NCI-H1048 (cell line): ENCODE measurements around the gene DOHH.

Source experiments
- DNase-seq: peaks from one replicate; lab custom pipeline; 2025; lab: John Stamatoyannopoulos, UW

DOHH gene, protein sequence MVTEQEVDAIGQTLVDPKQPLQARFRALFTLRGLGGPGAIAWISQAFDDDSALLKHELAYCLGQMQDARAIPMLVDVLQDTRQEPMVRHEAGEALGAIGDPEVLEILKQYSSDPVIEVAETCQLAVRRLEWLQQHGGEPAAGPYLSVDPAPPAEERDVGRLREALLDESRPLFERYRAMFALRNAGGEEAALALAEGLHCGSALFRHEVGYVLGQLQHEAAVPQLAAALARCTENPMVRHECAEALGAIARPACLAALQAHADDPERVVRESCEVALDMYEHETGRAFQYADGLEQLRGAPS

DNA sequence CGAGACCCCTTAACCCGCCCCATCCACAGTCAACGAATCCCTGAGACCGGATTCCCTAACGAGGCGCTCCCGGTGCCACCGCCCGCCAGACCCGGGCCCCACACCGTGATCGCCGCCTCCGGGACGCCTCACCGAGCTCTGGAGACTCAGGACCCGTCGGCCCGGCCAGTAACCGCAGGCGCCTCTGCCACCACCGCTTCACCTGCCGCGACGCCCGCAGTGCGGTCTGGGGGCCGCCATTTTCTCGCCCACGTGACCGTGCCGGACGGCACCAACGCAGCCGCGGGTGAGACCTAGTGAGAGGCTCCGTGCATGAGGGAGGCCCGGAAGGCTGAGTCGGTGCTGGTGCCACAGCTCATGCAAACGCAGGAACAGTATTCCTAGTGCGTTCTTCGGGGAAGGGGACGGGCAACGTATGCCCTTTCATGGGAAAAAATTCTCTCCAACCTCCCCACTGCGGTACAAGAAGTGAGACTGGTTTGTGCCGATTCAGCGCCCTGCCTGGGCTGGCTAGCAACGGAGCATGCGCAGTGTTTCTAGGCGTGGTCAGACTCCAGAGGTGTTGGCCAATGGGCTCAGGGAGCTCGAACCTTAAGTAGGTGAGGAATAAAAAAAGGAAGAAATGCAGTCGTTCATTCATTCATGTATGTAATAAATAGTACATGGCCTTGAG is at the start of gene DOHH:
DOHH (minus strand) TSS at position 246 of the 673 bp plus-strand sequence. CDS start 3,860 bp downstream, outside the sequence.
- peak; percentile 88 for DNase-seq

DNA sequence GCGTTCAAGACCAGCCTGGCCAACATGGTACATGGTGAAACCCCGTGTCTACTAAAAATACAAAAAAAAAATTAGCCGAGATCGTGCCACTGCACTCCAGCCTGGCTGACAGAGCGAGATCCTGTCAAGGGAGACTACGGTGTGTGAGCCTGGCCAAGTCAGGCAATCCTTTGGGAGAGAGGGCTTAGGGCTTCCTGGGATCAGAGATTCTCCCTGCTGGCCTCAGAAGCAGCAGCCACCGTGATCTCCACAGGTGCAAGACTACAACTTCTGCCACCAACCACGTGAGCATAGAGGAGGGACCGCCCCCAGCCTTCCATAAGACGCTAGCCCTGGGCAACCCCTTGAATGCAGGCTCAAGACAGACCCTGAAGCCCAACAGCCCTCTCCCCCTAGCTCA is 49.3 kb upstream of the DOHH start:
- no peak for DNase-seq

DNA sequence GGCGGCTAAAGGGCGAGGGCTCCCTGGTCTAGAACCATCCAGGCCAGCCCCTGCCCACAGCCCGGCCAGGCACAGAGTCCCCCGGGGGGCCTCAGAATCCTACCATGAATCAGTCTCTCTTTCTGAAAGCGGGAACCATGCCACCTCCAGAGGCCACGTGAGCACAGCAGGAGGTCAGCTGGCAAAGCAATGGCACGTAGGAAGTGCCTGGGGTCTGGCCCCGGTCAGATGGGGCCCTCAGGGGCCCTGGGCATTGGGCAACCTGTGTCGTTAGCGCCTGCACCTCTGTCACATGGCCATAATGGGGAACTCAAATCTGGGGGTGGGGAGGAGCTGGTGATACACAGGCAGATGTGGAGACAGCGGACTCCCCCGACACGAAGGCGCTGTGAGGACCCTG is 48.1 kb upstream of the DOHH start:
- no peak for DNase-seq

DNA sequence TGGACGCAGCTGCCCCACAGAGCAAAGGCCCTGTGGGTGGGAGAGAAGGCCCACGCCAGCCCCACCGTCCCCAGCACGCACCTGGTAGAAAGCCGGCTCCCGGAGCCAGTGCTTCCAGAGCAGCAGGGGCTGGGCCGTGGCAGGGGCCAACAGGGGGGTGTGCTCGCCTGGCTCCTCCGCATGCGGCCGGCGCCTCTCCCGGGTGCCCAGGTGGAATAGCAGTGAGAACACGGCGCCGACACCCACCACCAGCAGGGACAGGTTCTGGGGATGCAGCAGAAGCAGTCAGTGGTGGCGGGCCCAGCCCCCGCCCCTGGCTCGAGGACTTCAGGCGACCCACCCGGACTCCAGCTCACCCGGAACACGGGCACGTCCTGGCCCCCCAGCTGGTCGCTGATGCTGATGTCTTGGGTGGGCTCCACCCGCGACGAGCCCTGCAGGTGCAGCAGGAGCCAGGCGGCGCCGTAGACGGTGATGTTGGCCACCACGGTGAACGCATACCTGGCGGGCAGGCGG is 47.4 kb upstream of the DOHH start:
- DNase-seq = no peak

DNA sequence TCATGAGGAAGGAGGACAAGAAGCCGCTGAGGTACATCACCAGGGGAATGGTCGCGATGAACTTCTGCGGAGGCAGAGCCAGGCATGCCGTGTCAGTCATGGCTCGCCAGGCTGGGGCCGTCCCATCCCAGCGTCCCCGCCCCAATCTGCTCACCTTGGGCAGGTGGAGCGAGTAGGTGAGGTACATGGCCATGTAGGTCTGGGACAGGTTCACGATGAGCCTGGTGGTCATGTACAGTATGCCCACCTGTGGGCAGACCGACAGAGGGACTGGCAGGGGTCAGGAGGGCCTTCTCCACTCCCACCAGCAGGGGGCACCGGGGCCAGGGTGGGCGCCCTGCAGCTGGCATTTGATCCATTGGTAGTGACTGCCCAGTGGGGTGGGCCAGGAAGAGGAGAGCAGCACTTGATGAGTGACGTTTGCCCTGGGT is 46.8 kb upstream of the DOHH start:
- no peak for DNase-seq

DNA sequence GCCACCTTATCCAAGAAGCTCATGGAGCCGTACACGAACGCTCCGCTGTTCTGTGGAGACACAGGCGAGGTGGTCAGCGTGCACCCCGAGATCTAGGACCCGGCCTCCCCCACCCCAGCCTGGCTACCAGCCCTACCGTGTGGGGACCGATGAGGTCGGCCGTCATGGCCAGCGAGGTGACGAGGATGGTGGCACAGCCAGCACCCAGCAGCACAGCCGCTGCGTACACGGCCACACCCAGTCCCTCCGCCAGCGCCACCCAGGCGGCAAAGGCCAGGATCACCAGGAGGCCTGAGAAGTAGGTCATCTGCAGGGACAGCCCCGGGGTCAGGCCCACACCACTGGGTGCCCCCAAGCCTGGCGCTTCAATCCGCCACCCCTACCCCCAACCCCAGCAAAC is 45.6 kb upstream of the DOHH start:
- no peak for DNase-seq

DNA sequence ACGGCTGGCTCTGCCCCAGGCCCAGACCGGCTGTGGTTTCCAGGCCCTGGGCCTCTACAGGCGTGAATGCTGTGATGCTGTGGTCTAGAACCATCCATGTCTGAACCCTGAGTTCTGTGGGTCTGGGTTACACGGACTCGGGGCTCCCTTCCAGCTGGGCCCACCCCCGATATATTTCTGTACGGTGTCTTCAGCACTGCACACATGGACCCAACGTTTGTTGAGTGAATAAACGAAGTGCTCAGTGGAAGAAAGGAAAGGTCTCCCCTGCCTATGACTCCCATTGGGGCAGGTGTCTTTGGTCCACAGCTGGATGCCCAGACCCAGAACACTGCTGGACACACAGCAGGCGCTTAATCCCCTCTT is 45.2 kb upstream of the DOHH start:
- DNase-seq = no peak

DNA sequence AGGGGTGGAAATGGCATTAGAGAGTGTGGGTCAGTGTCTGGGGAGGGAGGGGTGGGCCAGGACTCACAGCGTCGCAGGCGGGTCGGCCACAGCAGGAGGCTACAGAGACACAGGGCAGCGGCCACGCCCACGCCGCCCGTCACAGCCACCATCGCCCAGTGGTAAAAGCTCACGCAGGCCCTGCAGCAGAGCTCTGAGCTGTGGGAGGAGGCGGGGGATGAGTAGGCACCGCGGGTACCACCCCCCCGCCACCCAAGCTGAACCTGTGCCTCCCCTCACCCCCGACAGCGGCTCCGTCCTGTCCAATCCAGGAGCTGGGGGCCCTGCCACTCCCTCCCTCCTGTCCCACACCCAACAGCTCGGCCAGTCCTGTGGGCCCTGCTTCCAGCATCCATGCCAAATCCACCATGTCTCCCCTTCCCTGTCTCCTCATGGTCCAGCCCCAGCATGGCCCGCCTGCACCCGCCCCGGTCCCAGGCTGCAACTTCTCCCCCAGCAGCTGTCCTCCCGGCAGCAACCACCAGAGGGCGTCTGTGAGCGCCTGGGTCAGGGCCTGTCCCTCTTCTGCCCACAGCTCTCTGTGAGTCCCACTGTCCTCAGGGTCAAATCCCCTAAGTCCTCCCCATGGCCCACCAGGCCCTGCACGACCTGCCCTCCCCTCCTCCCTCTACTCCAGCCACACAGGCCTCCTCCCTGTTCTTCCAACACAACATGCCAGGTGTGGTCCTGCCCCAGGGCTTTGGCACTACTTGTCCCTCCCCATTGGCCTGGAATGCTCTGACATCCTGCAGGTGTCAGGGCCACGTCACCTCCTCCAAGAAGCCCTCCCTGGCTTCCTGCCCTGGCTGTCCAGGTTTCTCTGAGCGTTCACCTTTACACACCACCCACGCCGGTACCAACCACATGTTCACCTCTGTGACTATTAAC is 44.5 kb upstream of the DOHH start:
- no peak for DNase-seq

DNA sequence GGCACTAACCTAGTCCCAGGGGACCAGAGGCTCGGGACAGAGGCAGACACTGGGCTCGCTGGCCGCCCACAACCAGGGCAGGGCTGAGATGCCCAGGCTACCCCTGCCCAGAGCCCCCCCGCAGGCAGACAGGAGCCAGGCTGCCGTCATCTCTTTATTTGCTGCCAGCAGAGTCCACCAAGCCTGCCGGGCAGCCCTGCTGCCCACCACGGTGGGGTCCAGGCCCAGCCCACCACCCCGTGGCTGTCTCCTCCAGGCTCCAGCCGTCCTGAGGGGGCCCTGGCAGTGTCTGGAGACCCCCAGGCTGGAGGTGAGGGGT is 43.5 kb upstream of the DOHH start:
- no peak for DNase-seq

DNA sequence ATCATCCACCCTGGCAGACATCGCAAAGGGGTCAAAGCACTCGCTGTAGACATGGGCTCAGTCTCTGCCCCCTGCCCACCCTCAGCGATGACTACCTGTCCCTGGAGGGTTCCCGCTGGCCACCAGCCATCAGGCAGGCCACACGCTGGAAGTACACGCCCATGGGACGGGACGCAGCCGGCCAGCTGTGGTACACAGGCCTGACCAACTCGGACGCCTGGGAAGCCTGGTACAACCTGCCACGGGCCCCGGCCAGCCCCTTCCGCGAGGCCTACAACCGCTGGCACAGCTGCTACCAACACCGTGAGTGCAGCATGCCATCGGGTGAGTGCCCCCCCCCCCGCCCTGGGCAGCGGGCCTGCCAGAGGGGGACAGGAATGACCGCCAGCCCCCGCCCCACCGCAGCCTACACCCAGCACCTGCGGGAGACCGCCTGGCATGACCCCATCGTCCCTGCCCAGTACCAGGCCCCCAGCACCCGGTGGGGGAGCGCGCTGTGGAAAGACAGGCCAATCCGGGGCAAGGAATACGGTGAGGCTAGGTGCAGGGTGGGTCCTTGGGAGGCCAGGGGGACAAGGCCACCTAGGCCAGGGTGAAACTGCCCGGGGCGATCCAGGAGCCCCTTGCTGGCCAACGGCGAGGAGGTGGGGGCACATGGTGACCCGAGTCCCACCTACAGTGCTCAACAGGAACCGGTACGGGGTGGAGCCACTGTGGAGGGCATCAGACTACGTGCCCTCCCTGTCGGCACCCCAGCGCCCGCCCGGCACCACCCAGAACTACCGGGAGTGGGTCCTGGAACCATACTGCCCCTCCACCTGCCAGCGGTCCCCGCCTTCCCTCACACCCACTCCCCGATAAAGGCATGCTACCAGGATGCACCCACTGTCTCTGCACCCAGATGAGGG is 42.9 kb upstream of the DOHH start:
- no peak for DNase-seq

DNA sequence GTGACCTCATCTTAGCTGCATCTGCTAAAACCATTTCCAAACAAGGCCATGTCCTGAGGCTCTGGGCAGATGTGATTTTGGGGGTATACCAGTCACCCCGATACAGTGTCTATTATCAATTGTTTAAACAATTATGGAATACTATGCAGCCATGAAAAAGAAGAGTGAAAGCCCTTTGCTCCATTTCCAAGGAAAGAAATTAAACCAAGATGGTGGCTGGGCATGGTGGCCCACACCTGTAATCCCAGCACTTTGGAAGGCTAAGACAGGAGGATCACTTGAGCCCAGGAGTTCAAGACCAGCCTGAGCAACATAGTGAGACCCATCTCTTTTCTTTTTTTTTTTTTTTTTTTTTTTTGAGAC is 39.3 kb upstream of the DOHH start:
- DNase-seq = no peak

DNA sequence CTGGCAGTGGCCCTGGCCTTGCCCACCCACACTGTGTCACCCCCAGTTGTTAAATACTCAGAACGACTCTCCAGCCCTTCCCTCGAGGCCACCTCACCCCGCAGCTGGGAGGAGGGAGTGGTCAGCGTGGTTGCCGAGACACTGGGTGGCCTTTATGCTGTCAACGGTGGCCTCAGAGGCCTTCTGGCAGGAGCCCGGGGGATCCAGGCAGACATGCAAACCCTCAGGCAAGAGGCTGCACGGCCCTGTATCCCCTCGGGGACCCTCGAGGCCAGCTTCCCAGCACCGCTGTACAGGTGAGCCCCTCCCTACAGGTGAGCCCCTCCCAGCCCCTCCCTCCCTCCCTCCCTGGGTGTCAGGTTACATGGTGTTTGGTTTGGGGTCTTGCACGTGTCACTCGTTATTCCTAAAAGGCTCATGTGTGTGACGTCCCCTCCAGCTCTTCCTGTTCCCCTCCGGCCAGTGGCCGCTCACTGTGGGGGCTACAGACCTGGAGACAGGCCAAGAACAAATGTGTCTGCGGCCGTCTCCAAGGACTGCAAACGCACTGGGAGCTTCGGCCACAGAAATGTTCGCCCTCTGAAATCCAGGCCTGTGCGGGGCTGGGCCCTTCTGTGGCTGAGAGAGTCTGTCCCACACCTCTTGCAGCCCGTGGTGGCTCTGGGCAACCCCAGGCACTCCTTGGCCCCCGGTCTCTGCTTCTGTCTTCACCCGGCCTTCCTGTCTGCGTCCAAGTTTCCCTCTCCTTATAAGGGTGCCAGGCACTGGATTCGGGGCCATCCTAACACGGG is 38.7 kb upstream of the DOHH start, which contains the start of gene TEKTIP1:
TEKTIP1 (plus strand) TSS at position 210 of the 791 bp plus-strand sequence; CDS start at position 214, 4 bp downstream.
- DNase-seq = no peak

DNA sequence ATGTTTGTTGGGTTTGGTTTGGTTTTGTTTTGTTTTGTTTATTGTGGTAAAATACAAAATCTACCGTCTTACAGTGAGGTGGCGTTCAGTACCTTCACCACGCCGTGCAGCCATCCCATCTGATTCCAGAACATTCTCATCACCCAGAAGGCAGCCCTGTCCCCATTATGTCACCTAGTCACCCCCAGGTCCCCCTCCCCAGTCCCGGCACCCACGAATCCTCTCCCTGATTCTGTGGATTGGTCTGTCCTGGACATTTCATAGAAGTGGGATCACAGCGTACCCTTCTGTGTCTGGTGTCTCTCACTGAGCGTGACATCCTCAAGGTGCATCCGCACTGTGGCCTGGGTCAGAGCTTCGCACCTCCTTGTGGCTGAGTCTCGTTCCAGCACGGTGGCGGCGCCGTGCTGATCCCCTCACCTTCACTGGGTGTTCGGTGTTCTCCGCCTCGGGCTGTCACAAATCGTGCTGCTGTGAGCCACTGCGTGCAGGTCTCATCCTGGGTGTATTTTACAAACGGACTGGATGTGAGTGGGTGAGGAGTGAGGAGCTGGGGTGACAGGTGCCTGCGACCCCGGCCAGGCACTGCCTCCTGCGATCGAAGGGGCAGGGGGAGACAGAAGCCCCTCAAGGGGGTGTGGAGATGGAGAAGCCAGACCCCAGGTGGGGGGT is 37.9 kb upstream of the DOHH start:
- no peak for DNase-seq

DNA sequence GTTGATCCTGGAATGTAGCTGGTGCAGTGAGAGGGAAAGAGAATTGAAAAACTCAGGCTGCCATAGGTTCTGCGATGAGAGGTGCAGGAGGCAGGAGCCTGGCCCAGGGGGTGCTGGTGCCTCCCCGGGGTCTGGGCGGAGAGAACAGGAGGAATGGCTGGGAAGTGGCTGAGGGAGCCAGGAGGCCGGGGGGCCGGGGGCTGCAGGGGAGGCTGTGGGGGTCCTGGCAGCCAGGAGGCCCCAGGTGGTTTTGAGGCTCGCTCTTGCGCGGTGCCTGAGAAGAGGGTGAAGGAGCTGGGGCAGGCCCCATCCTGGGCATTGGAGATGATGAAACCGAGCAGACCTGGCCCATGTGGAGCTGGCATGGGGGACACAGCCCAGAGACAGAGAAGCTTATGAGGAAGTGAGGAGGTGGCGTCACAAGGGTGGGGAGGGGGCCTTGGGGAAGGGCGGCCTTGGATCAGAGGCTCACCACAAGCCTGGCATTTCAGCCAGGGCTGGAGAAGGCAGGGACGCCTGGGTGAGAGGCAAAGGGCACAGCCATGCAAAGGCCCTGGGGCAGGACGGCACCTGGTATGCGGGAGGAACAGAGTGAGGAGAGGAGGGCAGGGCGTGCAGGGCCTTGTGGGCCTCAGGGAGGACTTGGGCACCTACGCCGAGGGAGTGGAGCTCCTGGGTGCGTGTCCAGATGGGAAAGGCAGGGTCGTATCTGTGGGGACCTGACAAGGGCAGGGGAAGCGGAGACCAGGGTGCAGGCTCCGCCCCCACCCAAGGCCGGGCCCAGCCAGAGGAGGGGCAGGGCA is 37.2 kb upstream of the DOHH start:
- no peak for DNase-seq

DNA sequence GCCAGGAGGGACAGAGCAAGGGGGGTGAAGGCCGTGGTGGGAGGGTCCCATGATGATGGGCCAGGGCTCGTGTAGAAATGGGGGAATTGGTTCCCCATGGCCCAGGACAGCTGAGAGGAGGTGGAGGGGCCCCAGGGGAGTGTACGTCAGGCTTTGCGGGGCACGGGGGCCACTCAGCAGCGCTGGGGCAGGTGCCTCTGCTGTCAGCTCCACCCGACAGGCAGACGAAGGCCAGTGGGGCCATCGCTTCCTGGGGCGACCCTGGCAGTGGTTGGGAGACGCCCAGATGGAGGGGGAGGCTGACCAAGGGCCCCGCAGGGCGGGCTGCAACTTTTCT is 36.6 kb upstream of the DOHH start:
- DNase-seq = no peak

DNA sequence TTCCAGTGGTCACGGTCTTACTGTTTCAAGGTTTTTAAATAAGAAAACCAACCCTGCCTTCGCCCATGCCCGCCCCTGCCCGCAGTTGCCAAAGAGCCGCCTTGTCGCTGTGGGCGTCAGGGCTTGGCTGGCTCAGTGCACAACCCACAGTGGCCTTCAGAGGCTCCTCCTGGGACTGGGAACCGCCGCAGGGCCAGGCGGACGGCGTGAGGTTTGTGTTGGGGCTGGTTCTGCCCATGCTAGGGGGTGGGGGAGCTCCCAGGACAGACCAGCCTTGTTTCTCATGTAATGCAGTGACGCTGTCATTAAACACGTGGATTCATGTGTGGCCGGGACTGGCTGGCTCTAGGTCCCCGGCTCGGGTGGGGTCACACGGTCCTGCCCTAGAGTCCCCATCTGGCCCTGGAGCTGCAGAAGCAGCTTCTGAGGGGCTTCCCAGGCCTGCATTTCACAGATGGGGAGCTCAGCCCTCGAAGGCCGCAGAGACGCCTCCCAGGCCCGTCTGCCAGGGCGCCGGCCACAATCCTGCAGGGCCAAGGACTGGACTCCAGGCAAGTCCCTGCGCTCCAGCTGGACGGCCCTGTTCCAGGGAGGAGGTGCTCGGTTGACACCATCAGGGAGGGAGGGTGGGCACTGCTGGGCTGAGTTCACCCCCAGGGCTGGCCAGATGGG is 36.1 kb upstream of the DOHH start:
- DNase-seq = no peak

DNA sequence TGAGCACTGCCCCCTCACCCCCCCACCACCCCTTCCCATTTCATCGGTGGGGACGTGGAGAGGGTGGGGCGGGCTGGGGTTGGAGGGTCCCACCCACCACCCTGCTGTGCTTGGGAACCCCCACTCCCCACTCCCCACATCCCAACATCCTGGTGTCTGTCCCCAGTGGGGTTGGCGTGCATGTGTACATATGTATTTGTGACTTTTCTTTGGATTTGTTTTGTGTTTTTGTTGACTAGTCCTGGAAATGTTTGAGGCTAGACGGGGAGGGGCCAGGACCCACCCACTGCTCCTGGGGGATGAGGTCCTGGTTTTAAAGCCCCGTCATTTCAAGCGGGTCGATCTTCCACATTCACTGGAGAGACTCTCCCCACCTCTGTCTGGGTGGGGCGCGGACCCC is 35.5 kb upstream of the DOHH start:
- no peak for DNase-seq

DNA sequence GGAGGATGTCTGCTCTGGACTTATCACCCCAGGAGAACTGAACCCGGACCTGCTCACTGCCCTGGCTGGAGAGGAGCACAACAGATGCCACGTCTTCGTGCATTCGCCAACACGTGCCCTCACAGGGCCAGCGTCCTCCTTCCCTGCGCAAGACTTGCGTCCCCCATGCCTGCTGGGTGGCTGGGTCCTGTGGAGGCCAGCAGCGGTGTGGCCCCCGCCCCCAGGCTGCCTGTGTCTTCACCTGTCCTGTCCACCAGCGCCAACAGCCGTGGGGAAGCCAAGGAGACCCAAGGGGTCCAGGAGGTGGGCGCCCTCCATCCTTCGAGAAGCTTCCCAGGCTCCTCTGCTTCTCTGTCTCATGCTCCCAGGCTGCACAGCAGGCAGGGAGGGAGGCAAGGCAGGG is 35.1 kb upstream of the DOHH start:
- no peak for DNase-seq

DNA sequence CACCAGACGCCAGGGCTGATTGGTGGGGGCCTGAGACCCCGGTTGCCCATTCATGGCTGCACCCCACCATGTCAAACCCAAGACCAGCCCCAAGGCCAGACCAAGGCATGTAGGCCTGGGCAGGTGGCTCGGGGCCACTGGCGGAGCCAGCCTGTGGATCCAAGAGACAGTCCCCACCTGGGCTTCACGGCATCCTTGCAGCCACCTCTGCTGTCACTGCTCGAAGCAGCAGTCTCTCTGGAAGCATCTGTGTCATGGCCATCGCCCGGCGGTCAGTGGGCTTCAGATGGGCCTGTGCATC is 34.7 kb upstream of the DOHH start:
- DNase-seq = no peak
